Immature natural killer cell (primary cell): ENCODE data around the gene CFAP299. TPM values are rescaled to one million over a fixed set of nuclear protein-coding genes. Genes with fewer than 3 reads are reported as not detected.
"Not testable (repeated sequence)": the region's sequence is repeated elsewhere in the genome, so short reads cannot be mapped to it uniquely, and the experiment has no call there.

Source experiments
- DNase-seq, 3 donors: peaks; one replicate each; pipeline ENCODE4 v3.0.0; 2022; ENCODE audit warnings: mixed read lengths in 1 of 3
- H3K27ac Mint-ChIP-seq, 6 donors: one replicate each; pipeline ENCODE4 v1.8.0; 2020; ENCODE audit warnings: mixed read lengths in 6 of 6, mild to moderate bottlenecking in 5 of 6, inconsistent platforms in 4 of 6, moderate library complexity in 3 of 6
- H3K27me3 Mint-ChIP-seq, 3 donors: one replicate each; pipeline ENCODE4 v1.8.0; 2020 to 2021; ENCODE audit warnings: low read depth in 3 of 3, mild to moderate bottlenecking in 3 of 3, mixed read lengths in 3 of 3, moderate library complexity in 3 of 3, inconsistent platforms in 1 of 3
- H3K36me3 Mint-ChIP-seq, 3 donors: one replicate each; pipeline ENCODE4 v1.8.0; 2020; ENCODE audit warnings: mixed read lengths in 3 of 3, inconsistent platforms in 2 of 3, mild to moderate bottlenecking in 2 of 3
- H3K4me1 Mint-ChIP-seq, 2 donors: one replicate each; pipeline ENCODE4 v1.8.0; 2020; ENCODE audit warnings: inconsistent platforms in 2 of 2, mild to moderate bottlenecking in 2 of 2, mixed read lengths in 2 of 2, moderate library complexity in 1 of 2
- H3K4me3 Mint-ChIP-seq, 5 donors: one replicate each; pipeline ENCODE4 v1.8.0; 2020; ENCODE audit warnings: mild to moderate bottlenecking in 5 of 5, mixed read lengths in 5 of 5, inconsistent platforms in 3 of 5, moderate library complexity in 3 of 5
- H3K9me3 Mint-ChIP-seq, 6 donors: one replicate each; pipeline ENCODE4 v1.8.0; 2020; ENCODE audit warnings: mild to moderate bottlenecking in 6 of 6, mixed read lengths in 6 of 6, inconsistent platforms in 4 of 6, moderate library complexity in 3 of 6
- polyA plus RNA-seq, 3 donors: library from polyadenylated mRNA; unstranded; fragments of 300-500 nt; fragmentation: Illumina TruSeq; gene quantifications; one replicate each; pipeline ENCODE4 v1.2.3, GENCODE V29; 2021

The CFAP299 gene
- polyA plus RNA-seq, 3 donors from 2014 or later = 0.72 TPM; not detected in 2

- not testable (repeated sequence) for H3K27me3 Mint-ChIP-seq, H3K4me3 Mint-ChIP-seq, H3K36me3 Mint-ChIP-seq, DNase-seq, H3K27ac Mint-ChIP-seq, H3K4me1 Mint-ChIP-seq, H3K9me3 Mint-ChIP-seq
Measured at GRCh38 chr4:80800719-80801118, 465.2 kb downstream of the CFAP299 start.

DNA sequence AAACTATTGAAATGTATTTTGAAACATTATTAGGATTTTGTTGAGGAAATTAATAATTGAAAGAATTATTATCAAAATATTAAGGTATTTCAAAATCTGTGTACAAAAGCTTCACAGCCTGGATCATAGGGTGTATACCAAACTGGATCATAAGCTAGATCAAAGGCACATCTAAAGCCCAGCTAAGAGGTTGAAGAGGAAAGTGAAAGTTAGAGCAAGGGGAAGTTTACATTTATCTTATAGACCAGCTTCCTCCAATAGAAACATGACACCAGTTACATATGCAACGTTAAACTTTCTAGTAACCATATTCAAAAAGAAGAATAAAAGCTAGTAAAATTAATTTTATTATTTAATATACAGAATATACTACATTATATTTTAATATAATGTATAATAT, 467.8 kb downstream of the CFAP299 start:
- Mint-ChIP-seq H3K27ac (no peak overlapping the region), H3K4me3 (no peak overlapping the region), H3K9me3 (peaks cover 0 to 2% (median 0%) of the 10 kb centered on the region in 6 donors), H3K36me3 (no peaks in the 10 kb centered on the region), H3K4me1 (no peaks in the 10 kb centered on the region), H3K27me3 (peaks cover 0 to 3% (median 1%) of the 10 kb centered on the region in 3 donors)
- no peak for DNase-seq

DNA sequence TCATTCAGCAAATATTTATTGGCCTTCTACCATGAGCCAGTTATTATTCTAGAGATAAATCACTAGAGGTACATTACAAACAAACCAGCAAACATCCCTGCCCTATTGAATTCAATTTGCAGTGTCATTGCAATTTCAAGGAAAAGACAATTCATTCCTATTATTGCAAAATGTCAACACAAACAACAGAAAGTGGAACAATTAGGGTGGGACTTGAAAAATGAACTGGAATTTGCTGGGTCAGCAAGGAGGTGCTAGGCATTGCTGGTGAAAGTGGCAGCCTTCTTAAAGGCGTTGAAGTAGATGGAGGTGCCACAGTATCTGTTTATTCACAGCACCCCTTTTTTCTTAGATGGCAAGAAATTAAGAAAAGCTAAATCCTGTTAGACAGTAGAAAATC, 470.9 kb downstream of the CFAP299 start:
- H3K36me3 Mint-ChIP-seq = no peaks in the 10 kb centered on the region
- no peaks in the 10 kb centered on the region for H3K4me1 Mint-ChIP-seq
- no peaks in the 10 kb centered on the region for H3K9me3 Mint-ChIP-seq
- DNase-seq = no peak
- H3K27me3 Mint-ChIP-seq = peaks cover 0 to 5% (median 1%) of the 10 kb centered on the region in 3 donors
- no peak overlapping the region for H3K27ac Mint-ChIP-seq
- no peak overlapping the region for H3K4me3 Mint-ChIP-seq

DNA sequence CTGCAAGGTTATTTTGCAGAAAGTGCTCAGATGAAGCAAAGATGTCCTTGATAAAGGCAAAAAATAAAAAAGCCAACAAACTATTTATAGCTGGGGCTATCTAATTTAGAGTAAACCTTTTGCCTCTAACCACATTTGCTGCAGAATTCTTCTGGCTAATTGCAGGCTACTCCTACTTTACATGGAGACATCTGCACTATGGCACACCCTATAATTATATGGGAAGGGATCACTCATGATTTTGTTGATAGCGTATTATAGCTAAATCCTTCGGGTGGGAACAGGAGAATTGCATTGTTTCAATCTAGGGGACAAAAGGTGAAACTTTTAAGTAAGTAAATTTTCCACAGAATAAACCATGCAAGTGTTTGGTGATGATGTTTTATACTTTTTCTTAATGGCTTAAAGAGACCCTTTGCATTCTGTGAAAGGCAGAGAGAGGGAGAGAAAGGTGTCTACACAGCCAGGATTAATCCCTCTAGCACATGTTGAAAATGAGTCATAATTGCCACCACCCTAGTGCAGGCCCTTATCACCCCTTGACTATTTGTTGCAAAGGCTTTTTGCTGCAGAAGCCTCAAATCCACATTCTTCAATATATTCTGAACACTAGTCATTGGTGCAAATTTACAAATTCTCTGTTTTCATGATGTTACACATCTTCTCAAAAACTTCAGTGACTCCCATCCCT, 473.7 kb downstream of the CFAP299 start:
- Mint-ChIP-seq H3K27me3 (peaks cover 0 to 5% (median 0%) of the 10 kb centered on the region in 3 donors), H3K4me1 (no peaks in the 10 kb centered on the region), H3K36me3 (no peaks in the 10 kb centered on the region), H3K27ac (no peak overlapping the region), H3K4me3 (no peak overlapping the region), H3K9me3 (no peaks in the 10 kb centered on the region)
- no peak for DNase-seq

- no peaks in the 10 kb centered on the region for H3K4me1 Mint-ChIP-seq
- no peak for DNase-seq
- H3K27ac Mint-ChIP-seq = no peak overlapping the region
- no peaks in the 10 kb centered on the region for H3K36me3 Mint-ChIP-seq
- H3K9me3 Mint-ChIP-seq = no peaks in the 10 kb centered on the region
- peaks cover 0 to 5% (median 0%) of the 10 kb centered on the region in 3 donors for H3K27me3 Mint-ChIP-seq
- H3K4me3 Mint-ChIP-seq = no peak overlapping the region
Measured at GRCh38 chr4:80811406-80811805, 475.9 kb downstream of the CFAP299 start.

DNA sequence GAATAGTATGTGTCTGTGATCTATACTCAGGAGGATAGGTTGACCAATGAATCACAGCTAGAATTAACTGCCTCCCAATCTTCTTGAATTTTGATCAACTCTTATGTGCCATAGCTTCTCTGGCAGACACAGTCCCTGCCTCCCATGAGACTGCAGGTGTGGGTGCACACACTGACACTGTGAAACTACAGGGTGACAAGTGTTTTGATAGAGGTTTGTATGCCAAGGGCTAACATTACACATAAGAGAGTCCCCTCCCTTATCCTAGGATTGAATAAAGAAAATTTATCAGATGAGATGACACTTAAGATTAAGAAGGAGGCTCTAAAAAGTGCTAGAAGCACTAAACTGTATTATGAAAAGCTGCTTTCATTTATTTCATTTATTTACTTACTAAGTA, 476.6 kb downstream of the CFAP299 start:
- no peak overlapping the region for H3K4me3 Mint-ChIP-seq
- no peaks in the 10 kb centered on the region for H3K36me3 Mint-ChIP-seq
- H3K9me3 Mint-ChIP-seq = no peaks in the 10 kb centered on the region
- H3K27ac Mint-ChIP-seq = no peak overlapping the region
- no peak for DNase-seq
- no peaks in the 10 kb centered on the region for H3K4me1 Mint-ChIP-seq
- peaks cover 0 to 5% (median 0%) of the 10 kb centered on the region in 3 donors for H3K27me3 Mint-ChIP-seq

- Mint-ChIP-seq H3K4me1 (no peaks in the 10 kb centered on the region), H3K27me3 (peaks cover 0 to 5% (median 2%) of the 10 kb centered on the region in 3 donors), H3K9me3 (no peaks in the 10 kb centered on the region), H3K36me3 (no peaks in the 10 kb centered on the region), H3K27ac (no peak overlapping the region), H3K4me3 (no peak overlapping the region)
- no peak for DNase-seq
Measured at GRCh38 chr4:80814266-80814665, 478.7 kb downstream of the CFAP299 start.

DNA sequence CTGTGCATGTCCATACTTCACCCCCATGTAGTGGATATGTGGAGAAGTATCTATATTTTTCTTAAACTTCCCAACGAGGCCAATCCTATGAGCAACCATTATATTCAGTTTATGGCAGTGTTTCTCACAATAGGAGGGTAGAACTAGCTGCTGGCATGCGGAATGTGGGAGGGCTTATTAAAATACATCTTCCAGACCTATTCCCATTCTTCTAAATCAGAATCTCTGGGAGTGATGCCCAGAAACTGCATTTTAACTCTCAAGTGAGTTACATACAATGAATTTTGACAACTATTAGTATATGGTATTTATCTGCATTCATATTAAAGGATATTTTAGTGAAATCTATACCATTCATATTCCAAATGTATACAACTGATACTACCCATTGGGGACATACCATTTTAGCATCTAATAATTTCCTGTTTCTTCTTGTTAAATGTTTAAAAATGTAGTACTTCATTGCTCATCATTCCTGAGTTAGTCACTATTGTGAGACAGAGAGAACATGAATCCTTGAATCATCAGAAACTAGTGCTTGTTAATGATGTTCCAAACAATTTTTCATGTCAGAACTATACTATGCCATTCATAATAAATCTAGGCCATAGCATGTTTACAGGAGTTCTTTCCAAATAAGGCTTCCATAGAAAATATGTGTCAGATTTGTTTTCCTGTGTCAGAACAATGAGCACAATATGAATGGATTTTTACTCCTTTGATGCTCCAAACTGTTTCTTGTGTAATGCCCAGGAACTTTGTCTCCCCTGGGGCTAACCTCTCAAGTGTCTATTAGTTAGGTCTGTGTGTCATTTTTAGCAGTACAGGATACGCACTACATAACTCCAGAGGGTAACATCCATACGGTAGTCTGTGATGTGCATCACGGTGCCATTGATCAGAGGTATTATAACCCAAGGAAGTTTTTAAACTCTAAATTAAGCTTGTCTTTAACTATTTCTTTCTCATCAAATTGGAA, 496.1 kb downstream of the CFAP299 start:
- Mint-ChIP-seq H3K36me3 (no peaks in the 10 kb centered on the region), H3K27ac (no peak overlapping the region), H3K27me3 (peaks cover 0 to 3% (median 2%) of the 10 kb centered on the region in 3 donors), H3K4me1 (no peaks in the 10 kb centered on the region), H3K4me3 (no peak overlapping the region), H3K9me3 (peaks cover 0 to 7% (median 0%) of the 10 kb centered on the region in 6 donors)
- DNase-seq = no peak

DNA sequence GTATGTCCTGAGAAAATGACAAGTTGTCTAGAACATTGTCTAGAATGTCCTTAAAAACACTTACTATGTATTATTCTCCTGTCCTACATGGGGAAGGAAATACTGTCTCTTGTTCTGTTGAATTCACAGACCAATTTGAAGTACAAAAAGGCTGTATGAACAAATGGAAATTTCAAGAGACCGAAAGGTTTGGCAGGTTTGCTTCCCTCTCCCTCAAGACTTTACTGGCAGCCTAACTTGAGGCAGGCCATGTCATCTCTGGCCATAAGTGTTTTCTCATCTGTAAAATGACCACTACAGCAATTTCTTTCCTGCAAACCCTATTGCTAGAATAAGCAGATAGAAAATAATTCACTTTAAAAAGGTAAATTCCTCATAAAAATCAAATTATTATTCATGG, 503.8 kb downstream of the CFAP299 start:
- H3K27ac Mint-ChIP-seq = no peak overlapping the region
- peaks cover 0 to 8% of the 10 kb centered on the region in 2 donors for H3K4me1 Mint-ChIP-seq

DNA sequence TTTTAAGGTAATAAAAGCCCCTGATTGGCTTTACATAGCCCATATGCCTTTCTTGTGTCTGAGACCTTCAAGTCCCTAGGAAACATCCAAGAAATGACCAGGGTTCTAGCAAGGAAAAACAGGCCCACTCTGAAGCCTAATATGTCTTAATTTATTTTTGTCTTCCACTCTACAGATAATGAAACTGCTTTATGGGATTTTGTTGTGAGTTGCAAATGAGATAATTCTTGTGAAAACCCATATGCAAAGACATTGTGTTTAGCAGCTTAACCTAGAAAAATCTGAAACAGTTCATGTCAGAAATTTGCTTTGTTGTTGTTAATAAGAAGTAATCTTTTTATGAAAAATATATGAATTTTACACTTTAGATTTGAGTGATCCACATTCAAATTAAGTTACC, 504.3 kb downstream of the CFAP299 start:
- Mint-ChIP-seq H3K4me3 (no peak overlapping the region), H3K36me3 (no peaks in the 10 kb centered on the region), H3K9me3 (peaks cover 0 to 4% (median 0%) of the 10 kb centered on the region in 6 donors), H3K27me3 (peaks cover 0 to 5% (median 2%) of the 10 kb centered on the region in 3 donors), H3K4me1 (peaks cover 0 to 8% of the 10 kb centered on the region in 2 donors), H3K27ac (no peak overlapping the region)
- DNase-seq = no peak

More for the DNA sequence above, 503.8 kb downstream of the CFAP299 start:
- peaks cover 0 to 4% (median 0%) of the 10 kb centered on the region in 6 donors for H3K9me3 Mint-ChIP-seq
- no peak for DNase-seq
- H3K27me3 Mint-ChIP-seq = peaks cover 0 to 5% (median 2%) of the 10 kb centered on the region in 3 donors
- no peak overlapping the region for H3K4me3 Mint-ChIP-seq
- no peaks in the 10 kb centered on the region for H3K36me3 Mint-ChIP-seq

- DNase-seq = no peak
- Mint-ChIP-seq H3K4me1 (peaks cover 0 to 8% of the 10 kb centered on the region in 2 donors), H3K27me3 (peaks cover under 1 to 5% (median 3%) of the 10 kb centered on the region in 3 donors), H3K9me3 (peaks cover 0 to 4% (median under 1%) of the 10 kb centered on the region in 6 donors), H3K27ac (no peak overlapping the region), H3K36me3 (peaks cover 0 to 2% (median 0%) of the 10 kb centered on the region in 3 donors), H3K4me3 (no peak overlapping the region)
Measured at GRCh38 chr4:80840396-80840795, 504.9 kb downstream of the CFAP299 start.

GRCh38 chr4:80841587-80842281, 506.2 kb downstream of the CFAP299 start:
- no peak overlapping the region for H3K27ac Mint-ChIP-seq

GRCh38 chr4:80846210-80846609, 510.7 kb downstream of the CFAP299 start:
- no peaks in the 10 kb centered on the region for H3K4me1 Mint-ChIP-seq

More at GRCh38 chr4:80841587-80842281, 506.2 kb downstream of the CFAP299 start:
- Mint-ChIP-seq H3K4me1 (peaks cover 0 to 8% of the 10 kb centered on the region in 2 donors), H3K4me3 (no peak overlapping the region), H3K36me3 (peaks cover 0 to 3% (median 0%) of the 10 kb centered on the region in 3 donors), H3K9me3 (peaks cover 0 to 6% (median under 1%) of the 10 kb centered on the region in 6 donors), H3K27me3 (peaks cover 2 to 5% (median 4%) of the 10 kb centered on the region in 3 donors)
- DNase-seq = no peak

More at GRCh38 chr4:80846210-80846609, 510.7 kb downstream of the CFAP299 start:
- Mint-ChIP-seq H3K27ac (no peak overlapping the region), H3K36me3 (peaks cover 0 to 3% (median 0%) of the 10 kb centered on the region in 3 donors), H3K9me3 (peaks cover 0 to 6% (median 1%) of the 10 kb centered on the region in 6 donors), H3K27me3 (peaks cover 2 to 3% (median 2%) of the 10 kb centered on the region in 3 donors), H3K4me3 (no peak overlapping the region)
- DNase-seq = no peak
